ENCODE measurements around the gene RUFY2.

GRCh38 chr10:68331455-68332258 lies 75.4 kb downstream of the RUFY2 start, which contains the start of gene HNRNPH3:
- TF ChIP-seq CTCF (conservative IDR thresholded peaks at IDR 0.05 in 1 of 2, IDR thresholded peaks at IDR 0.05 in 1 of 2; ENCODE audit: extremely low read depth in 1 of 2, insufficient read depth in 1 of 2, low read depth in 1 of 2, low read length in 2 of 2) = no peak
- TF ChIP-seq EZH2 (IDR thresholded peaks at IDR 0.05; ENCODE audit: borderline replicate concordance, low read length) = no peak
